GM23338 (cell line): ENCODE measurements around the gene EPHA6. TPM values are rescaled to one million over a fixed set of nuclear protein-coding genes. Genes with fewer than 3 reads are reported as not detected.

Experiments
- ATAC-seq: fragments of 200-7000 bp; cut with Tn5 transposase; 3 replicates; pipeline ENCODE4 v1.9.1; 2020
- DNase-seq: peaks from one replicate; pipeline ENCODE4 v3.0.0-alpha.2; 2015; ENCODE audit warnings: low spot score
- H2AFZ ChIP-seq: fragments of 200-600 bp; sonication (generic); 2 replicates; pipeline ENCODE4 v1.8.0; 2016; ENCODE audit warnings: antibody characterized with exemption, mild to moderate bottlenecking, moderate library complexity
- H3F3A ChIP-seq: fragments of 200-600 bp; sonication (generic); replicated peaks from 2 replicates; pipeline ENCODE4 v1.8.0; 2017; ENCODE audit warnings: antibody characterized with exemption, mixed run types, low read depth
- H3K27ac ChIP-seq: fragments of 200-600 bp; sonication (generic); 2 replicates; pipeline ENCODE4 v1.6.1; 2016; ENCODE audit warnings: low read depth
- H3K27me3 ChIP-seq: fragments of 200-600 bp; sonication (generic); 2 replicates; pipeline ENCODE4 v1.8.0; 2016; ENCODE audit warnings: mild to moderate bottlenecking, mixed run types, moderate library complexity; ENCODE audit not compliant: insufficient read depth
- H3K36me3 ChIP-seq: fragments of 200-600 bp; sonication (generic); 2 replicates; pipeline ENCODE4 v1.8.0; 2016; ENCODE audit warnings: mild to moderate bottlenecking; ENCODE audit not compliant: insufficient read depth
- H3K4me1 ChIP-seq: fragments of 200-600 bp; sonication (generic); 2 replicates; pipeline ENCODE4 v1.8.0; 2016; ENCODE audit warnings: mild to moderate bottlenecking, moderate library complexity; ENCODE audit not compliant: insufficient read depth
- H3K4me2 ChIP-seq: fragments of 200-600 bp; sonication (generic); 2 replicates; pipeline ENCODE4 v1.7.1; 2017; ENCODE audit warnings: mixed run types
- H3K4me3 ChIP-seq: fragments of 200-600 bp; sonication (generic); 2 replicates; pipeline ENCODE4 v1.6.1; 2016; ENCODE audit warnings: mixed run types
- H3K79me2 ChIP-seq: fragments of 200-600 bp; sonication (generic); replicated peaks from 2 replicates; pipeline ENCODE4 v1.8.0; 2017; ENCODE audit warnings: mild to moderate bottlenecking; ENCODE audit not compliant: insufficient read depth
- H3K9me2 ChIP-seq: fragments of 200-600 bp; sonication (generic); 2 replicates; pipeline ENCODE4 v1.8.0; 2017; ENCODE audit not compliant: insufficient read depth
- H4K20me1 ChIP-seq: fragments of 200-600 bp; sonication (generic); replicated peaks from 2 replicates; pipeline ENCODE4 v1.8.0; 2017; ENCODE audit warnings: mild to moderate bottlenecking; ENCODE audit not compliant: insufficient read depth
- H3K27ac Mint-ChIP-seq: 2 replicates; pipeline ENCODE4 v1.8.0; 2020; ENCODE audit warnings: inconsistent platforms, mild to moderate bottlenecking, moderate library complexity, mixed read lengths
- H3K27me3 Mint-ChIP-seq: 3 replicates; pipeline ENCODE4 v1.8.0; 2022; ENCODE audit warnings: low read depth, mild to moderate bottlenecking, moderate library complexity, mixed read lengths, inconsistent platforms; ENCODE audit not compliant: insufficient read depth, poor library complexity
- H3K36me3 Mint-ChIP-seq: 3 replicates; pipeline ENCODE4 v1.8.0; 2021; ENCODE audit warnings: low read depth, mild to moderate bottlenecking, inconsistent platforms, moderate library complexity, mixed read lengths
- H3K4me1 Mint-ChIP-seq: 3 replicates; pipeline ENCODE4 v1.8.0; 2020; ENCODE audit warnings: mild to moderate bottlenecking, inconsistent platforms, mixed read lengths
- H3K4me3 Mint-ChIP-seq: 3 replicates; pipeline ENCODE4 v1.8.0; 2021; ENCODE audit warnings: moderate library complexity, mild to moderate bottlenecking, inconsistent platforms, mixed read lengths
- H3K9me3 Mint-ChIP-seq: 3 replicates; pipeline ENCODE4 v1.8.0; 2020; ENCODE audit warnings: moderate library complexity, mild to moderate bottlenecking, inconsistent platforms, mixed read lengths
- CREB1 ChIP-seq: fragments of 250-450 bp; sonication (Bioruptor Pico); IDR thresholded peaks from 2 replicates; pipeline ENCODE4 v1.5.0; 2020; ENCODE audit warnings: low read depth, mild to moderate bottlenecking, moderate library complexity
- EZH2phosphoT487 ChIP-seq: fragments of 200-600 bp; sonication (generic); IDR thresholded peaks from one replicate; pipeline ENCODE4 v1.8.1; 2018; ENCODE audit warnings: antibody characterized with exemption; ENCODE audit not compliant: unreplicated experiment
- NANOG ChIP-seq: IDR thresholded peaks from 2 replicates; pipeline ENCODE4 v1.6.1; 2016; ENCODE audit warnings: antibody characterized with exemption, borderline replicate concordance
- POLR2AphosphoS5 ChIP-seq: IDR thresholded peaks from 2 replicates; pipeline ENCODE4 v1.6.1; 2016; ENCODE audit warnings: antibody characterized with exemption, low read depth
- REST ChIP-seq: IDR thresholded peaks from one replicate; pipeline ENCODE4 v1.6.1; 2018; ENCODE audit warnings: antibody characterized with exemption; ENCODE audit not compliant: unreplicated experiment
- ZNF331 ChIP-seq: fragments of 250-450 bp; sonication (Bioruptor Pico); IDR thresholded peaks from 2 replicates; pipeline ENCODE4 v1.5.0; 2020; ENCODE audit warnings: low read depth, mild to moderate bottlenecking, moderate library complexity
- polyA plus RNA-seq: library from polyadenylated mRNA; unstranded; fragments of >200 nt; fragmentation: Nextera tagmentation; extraction: Ambion mirVana; gene quantifications from 2 replicates; pipeline ENCODE4 v1.2.1, GENCODE V29; 2016
- total RNA-seq: library from RNA; depleted of rRNA; stranded (reverse); fragments of >200 nt; shearing (Covaris generic); gene quantifications from 2 replicates; pipeline ENCODE4 v1.2.3, GENCODE V29; 2014
- TF ChIP-seq, protein P1 (sequence below), 2 experiments: fragments of 200-600 bp in 1 of 2; sonication (generic) in 1 of 2; conservative IDR thresholded peaks; 2 replicates each; pipeline versions ENCODE4 v1.5.1 to v1.6.1; 2016 to 2017; ENCODE audit warnings: antibody characterized with exemption in 2 of 2, low read depth in 2 of 2, mild to moderate bottlenecking in 2 of 2, moderate library complexity in 1 of 2
- TF ChIP-seq, protein P2 (sequence below): fragments of 250-450 bp; sonication (Bioruptor Pico); IDR thresholded peaks from 2 replicates; pipeline ENCODE4 v1.5.0; 2020; ENCODE audit warnings: mild to moderate bottlenecking, moderate library complexity
- TF ChIP-seq, protein P3 (sequence below): IDR thresholded peaks from 2 replicates; pipeline ENCODE4 v1.6.1; 2016; ENCODE audit warnings: antibody characterized with exemption

EPHA6 gene
- total and polyA plus RNA-seq, 2 experiments from 2014 or later = 0.37 to 2.6 TPM

DNA sequence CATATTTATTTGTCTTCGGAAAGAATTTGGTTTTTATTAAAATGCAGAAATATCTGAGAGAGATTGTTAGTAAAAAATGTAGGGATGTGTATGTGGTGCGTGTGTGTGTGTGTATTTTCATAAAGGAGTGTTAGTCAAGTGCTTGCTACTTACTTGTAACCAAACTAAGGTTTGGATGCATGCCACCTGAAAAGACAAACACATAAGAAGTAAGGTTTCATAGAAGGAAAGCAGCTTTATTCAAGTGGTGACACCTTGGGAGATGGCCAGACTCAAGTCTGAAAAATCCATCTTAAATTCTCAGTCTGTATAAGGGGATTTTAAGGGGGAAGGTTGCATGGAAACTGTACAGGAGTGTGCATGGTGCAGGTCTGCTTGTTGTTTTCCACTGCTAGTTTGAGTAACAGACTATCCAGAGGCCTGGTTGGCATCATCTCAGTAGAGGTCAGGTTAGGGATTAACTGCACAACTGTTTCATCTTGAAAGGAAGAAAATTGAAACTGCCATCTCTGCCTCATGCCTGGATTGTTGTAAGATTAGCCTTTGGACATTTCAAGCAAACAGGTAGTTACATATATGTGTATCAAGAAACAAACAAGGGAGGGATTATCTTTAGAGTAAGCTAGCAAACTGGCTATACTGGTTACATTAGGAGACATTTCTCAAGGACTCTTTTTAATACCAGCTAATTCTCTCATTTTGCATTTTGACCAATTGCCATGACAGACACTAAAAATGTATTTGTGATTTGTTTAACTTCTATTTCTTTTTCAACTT is 196.7 kb downstream of the EPHA6 start:
- TF ChIP-seq, protein P1, sequence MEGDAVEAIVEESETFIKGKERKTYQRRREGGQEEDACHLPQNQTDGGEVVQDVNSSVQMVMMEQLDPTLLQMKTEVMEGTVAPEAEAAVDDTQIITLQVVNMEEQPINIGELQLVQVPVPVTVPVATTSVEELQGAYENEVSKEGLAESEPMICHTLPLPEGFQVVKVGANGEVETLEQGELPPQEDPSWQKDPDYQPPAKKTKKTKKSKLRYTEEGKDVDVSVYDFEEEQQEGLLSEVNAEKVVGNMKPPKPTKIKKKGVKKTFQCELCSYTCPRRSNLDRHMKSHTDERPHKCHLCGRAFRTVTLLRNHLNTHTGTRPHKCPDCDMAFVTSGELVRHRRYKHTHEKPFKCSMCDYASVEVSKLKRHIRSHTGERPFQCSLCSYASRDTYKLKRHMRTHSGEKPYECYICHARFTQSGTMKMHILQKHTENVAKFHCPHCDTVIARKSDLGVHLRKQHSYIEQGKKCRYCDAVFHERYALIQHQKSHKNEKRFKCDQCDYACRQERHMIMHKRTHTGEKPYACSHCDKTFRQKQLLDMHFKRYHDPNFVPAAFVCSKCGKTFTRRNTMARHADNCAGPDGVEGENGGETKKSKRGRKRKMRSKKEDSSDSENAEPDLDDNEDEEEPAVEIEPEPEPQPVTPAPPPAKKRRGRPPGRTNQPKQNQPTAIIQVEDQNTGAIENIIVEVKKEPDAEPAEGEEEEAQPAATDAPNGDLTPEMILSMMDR (conservative IDR thresholded peaks at IDR 0.05; ENCODE audit: low read depth in 2 of 2) = no peak
- TF ChIP-seq ZNF331 = no peak
- no peak for TF ChIP-seq REST
- TF ChIP-seq, protein P2, sequence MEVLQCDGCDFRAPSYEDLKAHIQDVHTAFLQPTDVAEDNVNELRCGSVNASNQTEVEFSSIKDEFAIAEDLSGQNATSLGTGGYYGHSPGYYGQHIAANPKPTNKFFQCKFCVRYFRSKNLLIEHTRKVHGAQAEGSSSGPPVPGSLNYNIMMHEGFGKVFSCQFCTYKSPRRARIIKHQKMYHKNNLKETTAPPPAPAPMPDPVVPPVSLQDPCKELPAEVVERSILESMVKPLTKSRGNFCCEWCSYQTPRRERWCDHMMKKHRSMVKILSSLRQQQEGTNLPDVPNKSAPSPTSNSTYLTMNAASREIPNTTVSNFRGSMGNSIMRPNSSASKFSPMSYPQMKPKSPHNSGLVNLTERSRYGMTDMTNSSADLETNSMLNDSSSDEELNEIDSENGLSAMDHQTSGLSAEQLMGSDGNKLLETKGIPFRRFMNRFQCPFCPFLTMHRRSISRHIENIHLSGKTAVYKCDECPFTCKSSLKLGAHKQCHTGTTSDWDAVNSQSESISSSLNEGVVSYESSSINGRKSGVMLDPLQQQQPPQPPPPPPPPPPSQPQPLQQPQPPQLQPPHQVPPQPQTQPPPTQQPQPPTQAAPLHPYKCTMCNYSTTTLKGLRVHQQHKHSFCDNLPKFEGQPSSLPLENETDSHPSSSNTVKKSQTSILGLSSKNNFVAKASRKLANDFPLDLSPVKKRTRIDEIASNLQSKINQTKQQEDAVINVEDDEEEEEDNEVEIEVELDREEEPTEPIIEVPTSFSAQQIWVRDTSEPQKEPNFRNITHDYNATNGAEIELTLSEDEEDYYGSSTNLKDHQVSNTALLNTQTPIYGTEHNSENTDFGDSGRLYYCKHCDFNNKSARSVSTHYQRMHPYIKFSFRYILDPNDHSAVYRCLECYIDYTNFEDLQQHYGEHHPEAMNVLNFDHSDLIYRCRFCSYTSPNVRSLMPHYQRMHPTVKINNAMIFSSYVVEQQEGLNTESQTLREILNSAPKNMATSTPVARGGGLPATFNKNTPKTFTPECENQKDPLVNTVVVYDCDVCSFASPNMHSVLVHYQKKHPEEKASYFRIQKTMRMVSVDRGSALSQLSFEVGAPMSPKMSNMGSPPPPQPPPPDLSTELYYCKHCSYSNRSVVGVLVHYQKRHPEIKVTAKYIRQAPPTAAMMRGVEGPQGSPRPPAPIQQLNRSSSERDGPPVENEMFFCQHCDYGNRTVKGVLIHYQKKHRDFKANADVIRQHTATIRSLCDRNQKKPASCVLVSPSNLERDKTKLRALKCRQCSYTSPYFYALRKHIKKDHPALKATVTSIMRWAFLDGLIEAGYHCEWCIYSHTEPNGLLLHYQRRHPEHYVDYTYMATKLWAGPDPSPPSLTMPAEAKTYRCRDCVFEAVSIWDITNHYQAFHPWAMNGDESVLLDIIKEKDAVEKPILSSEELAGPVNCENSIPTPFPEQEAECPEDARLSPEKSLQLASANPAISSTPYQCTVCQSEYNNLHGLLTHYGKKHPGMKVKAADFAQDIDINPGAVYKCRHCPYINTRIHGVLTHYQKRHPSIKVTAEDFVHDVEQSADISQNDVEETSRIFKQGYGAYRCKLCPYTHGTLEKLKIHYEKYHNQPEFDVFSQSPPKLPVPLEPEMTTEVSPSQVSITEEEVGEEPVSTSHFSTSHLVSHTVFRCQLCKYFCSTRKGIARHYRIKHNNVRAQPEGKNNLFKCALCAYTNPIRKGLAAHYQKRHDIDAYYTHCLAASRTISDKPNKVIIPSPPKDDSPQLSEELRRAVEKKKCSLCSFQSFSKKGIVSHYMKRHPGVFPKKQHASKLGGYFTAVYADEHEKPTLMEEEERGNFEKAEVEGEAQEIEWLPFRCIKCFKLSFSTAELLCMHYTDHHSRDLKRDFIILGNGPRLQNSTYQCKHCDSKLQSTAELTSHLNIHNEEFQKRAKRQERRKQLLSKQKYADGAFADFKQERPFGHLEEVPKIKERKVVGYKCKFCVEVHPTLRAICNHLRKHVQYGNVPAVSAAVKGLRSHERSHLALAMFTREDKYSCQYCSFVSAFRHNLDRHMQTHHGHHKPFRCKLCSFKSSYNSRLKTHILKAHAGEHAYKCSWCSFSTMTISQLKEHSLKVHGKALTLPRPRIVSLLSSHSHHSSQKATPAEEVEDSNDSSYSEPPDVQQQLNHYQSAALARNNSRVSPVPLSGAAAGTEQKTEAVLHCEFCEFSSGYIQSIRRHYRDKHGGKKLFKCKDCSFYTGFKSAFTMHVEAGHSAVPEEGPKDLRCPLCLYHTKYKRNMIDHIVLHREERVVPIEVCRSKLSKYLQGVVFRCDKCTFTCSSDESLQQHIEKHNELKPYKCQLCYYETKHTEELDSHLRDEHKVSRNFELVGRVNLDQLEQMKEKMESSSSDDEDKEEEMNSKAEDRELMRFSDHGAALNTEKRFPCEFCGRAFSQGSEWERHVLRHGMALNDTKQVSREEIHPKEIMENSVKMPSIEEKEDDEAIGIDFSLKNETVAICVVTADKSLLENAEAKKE (CRISPR knock-in tag) = no peak
- TF ChIP-seq POLR2AphosphoS5 = no peak
- TF ChIP-seq CREB1 (CRISPR knock-in tag) = no peak
- TF ChIP-seq NANOG = no peak
- TF ChIP-seq, protein P3, sequence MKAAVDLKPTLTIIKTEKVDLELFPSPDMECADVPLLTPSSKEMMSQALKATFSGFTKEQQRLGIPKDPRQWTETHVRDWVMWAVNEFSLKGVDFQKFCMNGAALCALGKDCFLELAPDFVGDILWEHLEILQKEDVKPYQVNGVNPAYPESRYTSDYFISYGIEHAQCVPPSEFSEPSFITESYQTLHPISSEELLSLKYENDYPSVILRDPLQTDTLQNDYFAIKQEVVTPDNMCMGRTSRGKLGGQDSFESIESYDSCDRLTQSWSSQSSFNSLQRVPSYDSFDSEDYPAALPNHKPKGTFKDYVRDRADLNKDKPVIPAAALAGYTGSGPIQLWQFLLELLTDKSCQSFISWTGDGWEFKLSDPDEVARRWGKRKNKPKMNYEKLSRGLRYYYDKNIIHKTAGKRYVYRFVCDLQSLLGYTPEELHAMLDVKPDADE = no peak
- no peak for TF ChIP-seq EZH2phosphoT487
- H3K27me3 Mint-ChIP-seq = peaks cover 2% of the 10 kb centered on the region

More for the DNA sequence above, 196.7 kb downstream of the EPHA6 start:
- H3K9me3 Mint-ChIP-seq = peaks cover 15% of the 10 kb centered on the region
- H3K27ac Mint-ChIP-seq = no peak overlapping the region; the same call in 1 of the 2 replicates
- Histone ChIP-seq H3K4me1 (0 out of 2 replicates have a peak, but pooled peaks cover 4% of the 10 kb centered on the region), H3F3A (no peaks in the 10 kb centered on the region), H3K4me2 (no peak overlapping the region), H3K27me3 (no peaks in the 10 kb centered on the region), H3K4me3 (no peak overlapping the region), H3K79me2 (no peaks in the 10 kb centered on the region), H3K9me2 (0 out of 2 replicates have a peak, but pooled peaks cover 11% of the 10 kb centered on the region), H3K27ac (no peak overlapping the region), H2AFZ (no peak overlapping the region), H4K20me1 (no peaks in the 10 kb centered on the region), H3K36me3 (no peaks in the 10 kb centered on the region)
- peaks cover 8% of the 10 kb centered on the region; the same call in 2 of the 3 replicates for H3K4me1 Mint-ChIP-seq
- DNase-seq (no peak), ATAC-seq (no peak)
- H3K4me3 Mint-ChIP-seq = no peak overlapping the region
- H3K36me3 Mint-ChIP-seq = peaks cover 13% of the 10 kb centered on the region
